Stimulated activated CD8-positive, alpha-beta memory T cell treated with anti-CD3 and anti-CD28 coated beads, Interleukin-7, amount 100 ng/mL, for 48 hours (primary cell): ENCODE results near the gene ACSL3.
"Not testable (repeated sequence)": the region's sequence is repeated elsewhere in the genome, so short reads cannot be mapped to it uniquely, and the experiment has no call there.

Experiments used
- DNase-seq, 2 donors: peaks; one replicate each; pipeline ENCODE4 v3.0.0-alpha.2; 2020; ENCODE audit warnings: low read depth in 1 of 2; ENCODE audit errors: extremely low read depth in 1 of 2

ACSL3 gene

GRCh38 chr2:222907790-222908441 lies 47.1 kb downstream of the ACSL3 start:
- no peak for DNase-seq

GRCh38 chr2:222909286-222909685 lies 48.5 kb downstream of the ACSL3 start:
- no peak for DNase-seq

- no peak for DNase-seq
Measured at GRCh38 chr2:222912117-222912516, 51.3 kb downstream of the ACSL3 start.

GRCh38 chr2:222912776-222913175 lies 51.9 kb downstream of the ACSL3 start:
- DNase-seq = no peak

- no peak for DNase-seq
Measured at GRCh38 chr2:222915092-222915957, 54.5 kb downstream of the ACSL3 start.

GRCh38 chr2:222916229-222917197 lies 55.7 kb downstream of the ACSL3 start:
- no peak for DNase-seq

- not testable (repeated sequence) for DNase-seq
Measured at GRCh38 chr2:222917212-222917611, 56.4 kb downstream of the ACSL3 start.

GRCh38 chr2:222919841-222920526 lies 59.1 kb downstream of the ACSL3 start:
- no peak for DNase-seq

- DNase-seq = no peak
Measured at GRCh38 chr2:222920657-222921186, 59.9 kb downstream of the ACSL3 start.

GRCh38 chr2:222922019-222922800 lies 61.4 kb downstream of the ACSL3 start:
- DNase-seq = no peak

- no peak for DNase-seq
Measured at GRCh38 chr2:222926915-222927314, 66.1 kb downstream of the ACSL3 start.

- no peak for DNase-seq
Measured at GRCh38 chr2:222927600-222927999, 66.8 kb downstream of the ACSL3 start.

- no peak for DNase-seq
Measured at GRCh38 chr2:222928335-222928734, 67.5 kb downstream of the ACSL3 start.

- no peak for DNase-seq
Measured at GRCh38 chr2:222930862-222931261, 70.0 kb downstream of the ACSL3 start.

- DNase-seq = no peak
Measured at GRCh38 chr2:222931659-222932058, 70.8 kb downstream of the ACSL3 start.

- no peak for DNase-seq
Measured at GRCh38 chr2:222933458-222933857, 72.6 kb downstream of the ACSL3 start.

GRCh38 chr2:222935688-222936298 lies 75.0 kb downstream of the ACSL3 start:
- no peak for DNase-seq

- DNase-seq = no peak
Measured at GRCh38 chr2:222936705-222937104, 75.9 kb downstream of the ACSL3 start.

GRCh38 chr2:222938327-222938726 lies 77.5 kb downstream of the ACSL3 start:
- DNase-seq = no peak
